HEK293T (cell line): Measurements from ENCODE around the gene SUPT3H.

Experiments used
- CTCF ChIA-PET: fragments of 350-600 bp; formaldehyde crosslinking; extraction: SDS; loops from one replicate; lab custom pipeline; 2021; ENCODE audit warnings: antibody characterized with exemption, inconsistent platforms; lab: Yijun Ruan, JAX
- POLR2A ChIA-PET: fragments of 350-600 bp; formaldehyde crosslinking; extraction: SDS; loops from one replicate; lab custom pipeline; 2020; ENCODE audit warnings: antibody characterized with exemption, inconsistent platforms; lab: Yijun Ruan, JAX
- DNase-seq: peaks from one replicate; pipeline ENCODE4 v3.0.0; 2012; ENCODE audit warnings: mixed read lengths; ENCODE audit errors: extremely low spot score
- ARNT ChIP-seq: fragments of 450-650 bp; IDR thresholded peaks from 2 replicates; pipeline ENCODE4 v1.6.1; 2017; ENCODE audit warnings: mild to moderate bottlenecking
- BHLHE40 ChIP-seq: fragments of 450-650 bp; IDR thresholded peaks from 2 replicates; pipeline ENCODE4 v1.6.1; 2016; ENCODE audit warnings: mild to moderate bottlenecking, moderate library complexity, borderline replicate concordance
- CTBP1 ChIP-seq: fragments of 450-650 bp; IDR thresholded peaks from 2 replicates; pipeline ENCODE4 v1.6.1; 2016; ENCODE audit warnings: borderline replicate concordance
- ELF4 ChIP-seq: fragments of 450-650 bp; IDR thresholded peaks from 2 replicates; pipeline ENCODE4 v1.6.1; 2017; ENCODE audit warnings: antibody characterized with exemption
- FOXA1 ChIP-seq: fragments of 450-650 bp; IDR thresholded peaks from 2 replicates; pipeline ENCODE4 v1.6.1; 2016; ENCODE audit warnings: mild to moderate bottlenecking
- FOXK2 ChIP-seq: fragments of 450-650 bp; IDR thresholded peaks from 2 replicates; pipeline ENCODE4 v1.6.1; 2016; ENCODE audit warnings: mild to moderate bottlenecking
- FOXM1 ChIP-seq: fragments of 450-650 bp; IDR thresholded peaks from 2 replicates; pipeline ENCODE4 v1.6.1; 2017; ENCODE audit warnings: mild to moderate bottlenecking, borderline replicate concordance
- HDGF ChIP-seq: fragments of 450-650 bp; IDR thresholded peaks from 2 replicates; pipeline ENCODE4 v1.6.1; 2017; ENCODE audit warnings: antibody characterized with exemption, borderline replicate concordance
- L3MBTL2 ChIP-seq: fragments of 450-650 bp; conservative IDR thresholded peaks from 2 replicates; pipeline ENCODE4 v1.6.1; 2016; ENCODE audit warnings: mild to moderate bottlenecking
- LEF1 ChIP-seq: fragments of 450-650 bp; IDR thresholded peaks from 2 replicates; pipeline ENCODE4 v1.6.1; 2017; ENCODE audit warnings: mild to moderate bottlenecking, borderline replicate concordance
- NFRKB ChIP-seq: fragments of 450-650 bp; IDR thresholded peaks from 2 replicates; pipeline ENCODE4 v1.6.1; 2016; ENCODE audit warnings: mild to moderate bottlenecking, moderate library complexity
- SP1 ChIP-seq: fragments of 450-650 bp; IDR thresholded peaks from 2 replicates; pipeline ENCODE4 v1.6.1; 2017
- SUZ12 ChIP-seq: fragments of 450-650 bp; IDR thresholded peaks from 2 replicates; pipeline ENCODE4 v1.6.1; 2016; ENCODE audit warnings: mild to moderate bottlenecking
- TARDBP ChIP-seq: fragments of 450-650 bp; IDR thresholded peaks from 2 replicates; pipeline ENCODE4 v1.6.1; 2016
- ZNF384 ChIP-seq: fragments of 450-650 bp; IDR thresholded peaks from 2 replicates; pipeline ENCODE4 v1.6.1; 2016
- TF ChIP-seq, protein P1 (sequence below): fragments of 450-650 bp; IDR thresholded peaks from 2 replicates; pipeline ENCODE4 v1.6.1; 2016

The SUPT3H gene

DNA sequence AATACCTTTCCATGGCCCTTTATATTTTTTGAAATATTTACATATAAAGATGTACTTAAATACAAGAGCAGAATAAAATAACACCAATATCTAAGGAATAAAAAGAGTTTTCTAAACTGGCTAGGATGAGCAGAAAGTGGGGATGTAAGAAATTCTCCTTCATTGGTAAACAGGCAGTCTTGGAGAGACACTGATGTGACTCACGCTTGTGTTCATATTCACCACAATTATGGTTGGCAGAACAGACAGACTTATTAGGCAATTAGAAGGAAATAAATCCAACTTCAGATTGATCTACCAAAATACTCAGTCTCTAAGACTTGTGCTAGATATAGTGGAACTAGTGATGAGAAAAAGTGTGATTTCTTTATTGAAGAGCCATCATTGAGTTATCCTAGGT, 526.6 kb downstream of the SUPT3H start:
- DNase-seq = no peak
- ChIA-PET CTCF (no interaction called here), POLR2A (no interaction called here)
- TF ChIP-seq HDGF (no peak), CTBP1 (no peak), TARDBP (no peak), ARNT (no peak), SUZ12 (no peak), FOXA1 (no peak), L3MBTL2 (no peak)

DNA sequence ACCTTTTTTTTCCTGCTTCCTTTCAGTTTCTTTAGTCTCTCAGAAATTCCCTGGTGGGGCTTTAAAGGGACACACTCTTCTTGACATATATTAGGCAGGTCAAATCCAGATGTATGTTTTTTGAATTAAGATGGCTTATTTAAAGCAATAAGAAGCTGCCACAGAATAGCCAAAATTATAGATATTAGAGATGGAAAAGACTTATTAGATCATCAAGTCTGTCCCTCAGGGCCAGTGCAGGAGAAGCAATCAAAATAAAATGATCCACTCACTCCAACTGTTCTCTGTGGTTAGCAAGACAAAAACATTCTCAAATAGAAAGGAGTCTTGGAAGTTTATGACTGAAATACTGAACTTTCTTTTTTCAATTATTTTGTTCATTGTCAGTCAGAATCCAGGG, 527.4 kb downstream of the SUPT3H start:
- CTCF ChIA-PET = no interaction called here

DNA sequence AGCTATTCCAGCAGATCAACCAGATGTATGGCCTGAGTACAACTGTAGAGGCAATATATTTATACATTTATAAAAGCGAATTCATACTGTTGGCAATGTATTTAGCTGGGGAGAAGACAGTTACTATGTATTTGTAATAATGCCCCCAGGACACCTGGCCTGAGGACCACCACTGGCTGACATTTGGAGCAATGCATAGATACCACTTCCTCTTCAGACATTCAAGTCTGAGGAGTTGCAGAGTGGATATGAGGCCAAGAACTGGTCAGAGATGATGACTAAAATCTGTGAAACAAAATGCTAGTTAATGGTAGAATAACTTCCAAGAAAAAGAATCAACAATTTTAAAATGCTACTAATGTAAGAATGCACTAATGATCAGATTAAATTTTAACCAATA, 527.9 kb downstream of the SUPT3H start:
- POLR2A ChIA-PET = no interaction called here
- DNase-seq = no peak
- CTCF ChIA-PET = no interaction called here
- TF ChIP-seq LEF1 (no peak), FOXM1 (no peak), ELF4 (no peak), BHLHE40 (no peak), L3MBTL2 (no peak), FOXA1 (no peak), SUZ12 (no peak), SP1 (no peak), FOXK2 (no peak), CTBP1 (no peak), ZNF384 (no peak), NFRKB (no peak), HDGF (no peak)
- TF ChIP-seq, protein P1, sequence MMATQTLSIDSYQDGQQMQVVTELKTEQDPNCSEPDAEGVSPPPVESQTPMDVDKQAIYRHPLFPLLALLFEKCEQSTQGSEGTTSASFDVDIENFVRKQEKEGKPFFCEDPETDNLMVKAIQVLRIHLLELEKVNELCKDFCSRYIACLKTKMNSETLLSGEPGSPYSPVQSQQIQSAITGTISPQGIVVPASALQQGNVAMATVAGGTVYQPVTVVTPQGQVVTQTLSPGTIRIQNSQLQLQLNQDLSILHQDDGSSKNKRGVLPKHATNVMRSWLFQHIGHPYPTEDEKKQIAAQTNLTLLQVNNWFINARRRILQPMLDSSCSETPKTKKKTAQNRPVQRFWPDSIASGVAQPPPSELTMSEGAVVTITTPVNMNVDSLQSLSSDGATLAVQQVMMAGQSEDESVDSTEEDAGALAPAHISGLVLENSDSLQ = no peak

More for the DNA sequence above, 527.4 kb downstream of the SUPT3H start:
- no peak for DNase-seq
- TF ChIP-seq CTBP1 (no peak), TARDBP (no peak), ZNF384 (no peak), FOXK2 (no peak), L3MBTL2 (no peak), ARNT (no peak), LEF1 (no peak), FOXA1 (no peak), HDGF (no peak), FOXM1 (no peak), ELF4 (no peak), BHLHE40 (no peak), NFRKB (no peak), SUZ12 (no peak), SP1 (no peak)
- TF ChIP-seq, protein P1 = no peak
- POLR2A ChIA-PET = no interaction called here

DNA sequence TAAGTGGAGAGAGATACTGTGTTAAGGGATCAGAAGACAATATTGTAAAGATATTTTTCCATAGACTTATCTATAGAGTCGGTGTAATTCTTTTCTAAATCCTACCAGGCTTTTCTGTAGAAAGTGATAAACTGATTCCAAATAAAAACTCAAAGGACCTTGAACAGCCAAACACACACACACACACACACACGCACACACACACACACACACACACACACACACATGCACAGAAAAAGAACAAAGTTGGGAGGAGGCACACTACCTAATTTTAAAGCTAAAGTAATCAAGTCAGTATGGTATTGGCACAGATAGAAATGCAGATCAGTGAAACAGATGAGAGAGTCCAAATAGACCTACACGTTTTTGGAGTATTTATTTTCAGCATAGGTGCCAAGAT, 534.0 kb downstream of the SUPT3H start:
- ChIA-PET POLR2A (no interaction called here), CTCF (no interaction called here)
- TF ChIP-seq ELF4 = no peak
- TF ChIP-seq LEF1 = no peak
- TF ChIP-seq FOXA1 = no peak
- TF ChIP-seq NFRKB = no peak
- no peak for TF ChIP-seq HDGF
- TF ChIP-seq FOXK2 = no peak
- no peak for TF ChIP-seq TARDBP
- TF ChIP-seq ZNF384 = no peak
- no peak for TF ChIP-seq CTBP1
- no peak for TF ChIP-seq SUZ12
- TF ChIP-seq L3MBTL2 = no peak
- TF ChIP-seq FOXM1 = no peak
- no peak for TF ChIP-seq SP1
- TF ChIP-seq BHLHE40 = no peak
- no peak for TF ChIP-seq ARNT
- TF ChIP-seq, protein P1 = no peak
- no peak for DNase-seq

DNA sequence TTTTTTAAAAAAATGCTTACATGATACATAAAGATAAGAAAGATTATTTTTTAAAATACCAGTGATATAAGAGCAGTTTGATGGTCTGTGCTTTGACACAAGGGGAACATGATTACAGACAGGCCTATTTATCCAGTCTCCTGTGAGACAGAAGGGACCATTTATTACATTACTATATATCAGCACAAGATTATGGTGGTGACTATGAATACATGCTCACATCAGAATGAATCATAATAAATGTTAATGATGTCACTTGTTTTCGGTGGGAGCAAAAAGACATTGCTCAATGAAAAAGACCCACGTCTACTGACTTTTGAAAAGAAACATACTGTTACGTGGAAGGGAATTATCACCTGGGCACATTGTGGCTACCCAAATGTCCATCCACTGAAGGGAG, 535.1 kb downstream of the SUPT3H start:
- no peak for TF ChIP-seq CTBP1
- no peak for TF ChIP-seq FOXA1
- TF ChIP-seq ZNF384 = no peak
- TF ChIP-seq LEF1 = no peak
- TF ChIP-seq, protein P1 = no peak
- no peak for TF ChIP-seq HDGF
- no peak for TF ChIP-seq FOXK2
- DNase-seq = no peak
- ChIA-PET CTCF (interaction anchor here (0.5 kb wide), 1 partner anchor 1102 kb away, joined by 5 read pairs; no protein-coding TSS in a partner anchor), POLR2A (no interaction called here)

DNA sequence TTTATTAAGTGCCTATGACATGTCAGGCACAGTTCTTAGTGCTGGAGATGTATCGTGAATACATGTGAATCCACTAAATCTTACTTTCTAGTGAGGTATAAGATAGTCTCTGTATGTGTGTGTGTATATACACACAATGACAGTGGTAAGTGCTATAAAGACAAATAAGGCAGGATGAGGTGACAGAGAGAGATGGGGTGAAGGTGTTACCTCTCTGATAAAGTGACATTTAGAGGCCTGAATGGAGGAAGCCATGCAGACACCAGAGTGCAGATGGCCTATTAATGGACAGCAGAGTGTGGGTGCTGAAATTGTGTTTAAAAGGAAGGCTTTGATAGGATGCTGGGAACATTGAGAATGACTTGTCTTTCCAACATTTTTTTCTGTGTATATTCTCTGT, 535.9 kb downstream of the SUPT3H start:
- DNase-seq = no peak
- CTCF ChIA-PET = no interaction called here
- POLR2A ChIA-PET = no interaction called here
- no peak for TF ChIP-seq CTBP1
- no peak for TF ChIP-seq SP1
- TF ChIP-seq BHLHE40 = no peak
- TF ChIP-seq LEF1 = no peak
- TF ChIP-seq HDGF = no peak
- no peak for TF ChIP-seq ARNT
- no peak for TF ChIP-seq L3MBTL2
- no peak for TF ChIP-seq NFRKB
- TF ChIP-seq, protein P1 = no peak
- TF ChIP-seq TARDBP = no peak
- no peak for TF ChIP-seq FOXA1
- TF ChIP-seq FOXK2 = no peak
- no peak for TF ChIP-seq FOXM1
- TF ChIP-seq SUZ12 = no peak
- TF ChIP-seq ELF4 = no peak
- TF ChIP-seq ZNF384 = no peak
